RWPE1 (cell line): Measurements from ENCODE around the gene AFDN.

Experiments used
- CTCF ChIA-PET: fragments of 350-600 bp; sonication (Branson Sonifier 250); formaldehyde crosslinking; extraction: SDS; loops from one replicate; lab custom pipeline; 2021; lab: Yijun Ruan, JAX
- POLR2A ChIA-PET: fragments of 400-600 bp; formaldehyde crosslinking; extraction: SDS; loops from one replicate; lab custom pipeline; 2020; ENCODE audit warnings: antibody characterized with exemption; ENCODE audit not compliant: low non-redundant PET; lab: Yijun Ruan, JAX
- DNase-seq: peaks from one replicate; pipeline ENCODE4 v3.0.0; 2012; ENCODE audit warnings: low spot score
- H3K27ac ChIP-seq: fragments of 450-650 bp; 2 replicates; pipeline ENCODE4 v1.5.1; 2017
- TF ChIP-seq, protein P1 (sequence below): fragments of 450-650 bp; conservative IDR thresholded peaks from 2 replicates; pipeline ENCODE4 v1.5.1; 2017; ENCODE audit warnings: low read depth, mild to moderate bottlenecking

The AFDN gene

DNA sequence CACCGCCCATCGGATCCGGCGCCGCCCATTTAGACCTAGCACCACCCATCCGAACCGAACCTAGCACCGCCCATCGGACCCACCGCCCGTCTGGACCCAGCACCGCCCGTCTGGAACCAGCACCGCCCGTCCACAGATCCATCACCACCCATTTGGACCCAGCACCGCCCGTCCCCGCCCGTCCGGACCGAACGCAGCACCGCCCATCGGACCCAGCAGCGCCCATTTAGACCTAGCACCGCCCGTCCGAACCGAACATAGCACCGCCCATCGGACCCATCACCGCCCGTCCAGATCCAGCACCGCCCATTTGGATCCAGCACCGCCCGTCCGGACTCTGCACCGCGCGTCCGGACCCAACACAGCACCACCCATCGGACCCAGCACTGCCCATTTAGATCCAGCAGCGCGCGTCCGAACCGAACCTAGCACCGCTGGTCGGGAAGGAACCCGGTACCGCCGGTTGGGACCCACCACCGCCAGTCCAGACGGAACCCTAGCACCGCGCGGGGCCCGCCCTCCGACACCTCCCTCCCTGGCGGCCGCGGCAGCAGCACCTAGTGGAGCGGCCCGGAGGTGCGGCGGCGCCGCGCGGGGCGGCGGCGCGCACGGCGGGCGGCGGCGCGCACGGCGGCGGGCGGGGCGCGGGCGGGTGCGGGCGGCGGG, 348 bp upstream of the AFDN start:
- ChIA-PET CTCF (no interaction called here), POLR2A (no interaction called here)
- H3K27ac ChIP-seq = peak overlapping the region; percentile 32; the same call in 1 of the 2 replicates
- TF ChIP-seq, protein P1, sequence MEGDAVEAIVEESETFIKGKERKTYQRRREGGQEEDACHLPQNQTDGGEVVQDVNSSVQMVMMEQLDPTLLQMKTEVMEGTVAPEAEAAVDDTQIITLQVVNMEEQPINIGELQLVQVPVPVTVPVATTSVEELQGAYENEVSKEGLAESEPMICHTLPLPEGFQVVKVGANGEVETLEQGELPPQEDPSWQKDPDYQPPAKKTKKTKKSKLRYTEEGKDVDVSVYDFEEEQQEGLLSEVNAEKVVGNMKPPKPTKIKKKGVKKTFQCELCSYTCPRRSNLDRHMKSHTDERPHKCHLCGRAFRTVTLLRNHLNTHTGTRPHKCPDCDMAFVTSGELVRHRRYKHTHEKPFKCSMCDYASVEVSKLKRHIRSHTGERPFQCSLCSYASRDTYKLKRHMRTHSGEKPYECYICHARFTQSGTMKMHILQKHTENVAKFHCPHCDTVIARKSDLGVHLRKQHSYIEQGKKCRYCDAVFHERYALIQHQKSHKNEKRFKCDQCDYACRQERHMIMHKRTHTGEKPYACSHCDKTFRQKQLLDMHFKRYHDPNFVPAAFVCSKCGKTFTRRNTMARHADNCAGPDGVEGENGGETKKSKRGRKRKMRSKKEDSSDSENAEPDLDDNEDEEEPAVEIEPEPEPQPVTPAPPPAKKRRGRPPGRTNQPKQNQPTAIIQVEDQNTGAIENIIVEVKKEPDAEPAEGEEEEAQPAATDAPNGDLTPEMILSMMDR = peak; percentile 37
- DNase-seq = peak; percentile 73

DNA sequence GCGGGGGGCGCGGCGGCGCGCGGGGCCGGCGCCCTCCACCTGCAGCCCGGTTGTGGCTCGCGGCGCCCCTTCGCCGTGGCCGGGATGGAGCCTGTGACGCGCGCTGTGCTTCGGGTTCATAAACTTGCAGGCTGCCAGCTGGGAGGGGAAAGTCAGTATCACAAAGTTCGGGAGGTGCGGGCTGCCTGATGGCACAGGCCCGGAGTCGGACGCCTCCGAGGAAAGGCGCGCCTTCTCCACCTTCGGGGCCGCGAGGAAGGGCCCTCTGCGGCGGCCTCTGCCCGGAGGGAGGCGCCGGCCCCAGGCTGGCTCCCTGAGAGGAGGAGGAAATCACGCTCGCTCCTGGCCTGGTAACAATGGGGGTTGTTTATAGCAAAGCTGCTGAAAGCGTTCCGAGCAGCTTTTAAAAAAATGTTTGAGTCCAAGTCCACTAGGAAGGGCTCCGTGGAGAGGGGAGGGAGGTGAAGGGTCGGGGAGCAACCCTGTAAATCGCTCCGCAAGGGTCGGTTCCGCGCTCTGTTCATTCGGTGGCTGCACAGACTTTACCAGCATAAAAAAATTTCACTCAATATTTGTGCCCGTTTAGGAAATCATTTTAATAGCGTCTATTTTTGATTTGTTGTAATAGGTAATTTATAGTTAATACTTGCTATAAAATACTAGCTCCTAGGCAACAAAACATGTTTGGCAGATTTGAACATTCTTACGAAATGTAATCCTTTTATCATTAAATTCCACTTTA, 1.0 kb downstream of the AFDN start:
- peak; percentile 29 for DNase-seq
- POLR2A ChIA-PET = interaction anchor here (0.7 kb wide), 1 partner anchor 29 kb away, joined by 5 read pairs; no protein-coding TSS in a partner anchor
- TF ChIP-seq, protein P1 = no peak
- peak overlapping the region; percentile 69 for H3K27ac ChIP-seq
- CTCF ChIA-PET = no interaction called here

DNA sequence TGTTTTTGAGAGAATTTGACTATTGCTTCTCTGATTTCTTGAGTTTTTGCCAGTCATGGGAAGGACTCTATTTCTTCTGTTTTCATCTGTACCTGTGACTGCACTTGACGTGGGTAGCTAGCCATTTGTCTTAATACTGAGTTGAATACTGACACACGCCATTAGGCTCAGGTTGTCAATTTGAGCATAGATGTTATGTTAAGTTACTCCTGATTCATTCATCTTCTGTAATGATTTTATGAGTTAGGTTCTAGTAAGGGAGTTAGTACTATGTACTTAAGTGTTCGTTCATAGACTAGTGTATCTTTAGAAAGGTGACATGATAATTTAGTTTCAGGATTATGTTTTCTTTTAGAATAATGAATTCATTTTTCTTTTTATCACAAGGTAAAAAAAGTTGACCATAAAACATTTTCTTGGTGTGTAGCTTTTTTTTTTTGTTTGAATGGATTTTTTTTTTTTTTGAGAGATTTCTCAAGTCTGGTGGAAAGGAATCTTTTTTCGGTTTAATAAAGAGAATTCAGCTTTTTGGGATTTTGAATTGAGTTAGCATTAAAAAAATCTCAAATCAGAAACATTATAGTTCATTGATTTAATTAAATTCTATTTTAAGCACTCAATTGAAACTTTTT, 1.7 kb downstream of the AFDN start:
- no peak overlapping the region for H3K27ac ChIP-seq
- POLR2A ChIA-PET = interaction anchor here (0.7 kb wide), 1 partner anchor 28 kb away, joined by 5 read pairs; no protein-coding TSS in a partner anchor
- TF ChIP-seq, protein P1 = no peak
- DNase-seq = no peak
- CTCF ChIA-PET = no interaction called here

DNA sequence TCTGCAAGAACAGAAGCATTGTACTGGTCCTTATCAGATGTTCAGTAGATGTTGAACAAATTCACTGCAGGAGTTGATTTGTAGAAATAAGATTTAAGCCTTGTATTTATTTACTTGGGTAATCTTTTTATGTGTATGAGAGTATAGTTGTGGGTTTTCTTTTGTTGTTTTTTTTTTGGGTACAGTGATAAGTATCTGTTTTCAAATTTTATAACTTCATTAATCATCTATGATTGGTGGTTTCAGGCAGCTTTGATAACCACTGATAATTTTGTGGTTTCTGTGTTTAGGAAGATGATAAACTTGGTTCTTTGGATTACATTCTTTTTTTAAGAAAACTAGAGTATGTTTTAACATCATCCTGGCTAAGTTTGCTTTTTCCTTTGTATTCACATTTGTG, 2.8 kb downstream of the AFDN start:
- ChIA-PET CTCF (no interaction called here), POLR2A (no interaction called here)
- no peak for DNase-seq
- TF ChIP-seq, protein P1 = no peak
- H3K27ac ChIP-seq = no peak overlapping the region

DNA sequence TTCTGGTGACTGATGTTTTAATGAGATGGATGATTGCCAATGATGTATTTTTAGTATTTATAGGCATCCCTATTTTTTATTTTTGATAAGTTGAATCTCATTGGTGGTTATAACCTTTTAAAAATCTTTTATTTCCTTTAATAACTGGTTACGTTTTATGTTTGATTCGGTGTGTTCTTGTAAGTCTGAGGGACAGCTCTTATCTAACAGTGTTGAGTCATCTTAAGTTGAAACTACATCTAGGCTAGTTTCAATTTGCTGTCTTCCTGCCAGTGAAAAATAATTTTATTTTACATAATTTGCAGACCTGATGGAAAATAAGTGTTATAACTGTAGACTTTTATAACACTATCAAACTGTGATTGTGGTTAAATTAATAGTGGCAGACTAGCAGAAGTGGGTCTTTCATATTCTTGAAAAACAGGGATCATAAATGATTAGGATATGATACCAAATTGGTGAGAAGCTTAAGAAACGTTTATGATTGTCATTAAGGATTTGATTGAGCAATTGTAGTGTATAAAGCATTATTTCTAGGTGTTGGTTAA, 4.6 kb downstream of the AFDN start:
- CTCF ChIA-PET = interaction anchor here (1.3 kb wide), 1 partner anchor 12 kb away, joined by 4 read pairs; no protein-coding TSS in a partner anchor

More for the DNA sequence above, 4.6 kb downstream of the AFDN start:
- no peak for DNase-seq
- POLR2A ChIA-PET = no interaction called here
- TF ChIP-seq, protein P1 = no peak
- no peak overlapping the region for H3K27ac ChIP-seq
